NCI-H748 (cell line): Measurements from ENCODE around the gene NPTX1.
A peak's percentile ranks its signal among the peaks of the same experiment; 100 is the strongest.

ENCODE experiments used
- DNase-seq: peaks from one replicate; lab custom pipeline; 2025; ENCODE audit not compliant: unreplicated experiment; lab: John Stamatoyannopoulos, UW

The NPTX1 gene

DNA sequence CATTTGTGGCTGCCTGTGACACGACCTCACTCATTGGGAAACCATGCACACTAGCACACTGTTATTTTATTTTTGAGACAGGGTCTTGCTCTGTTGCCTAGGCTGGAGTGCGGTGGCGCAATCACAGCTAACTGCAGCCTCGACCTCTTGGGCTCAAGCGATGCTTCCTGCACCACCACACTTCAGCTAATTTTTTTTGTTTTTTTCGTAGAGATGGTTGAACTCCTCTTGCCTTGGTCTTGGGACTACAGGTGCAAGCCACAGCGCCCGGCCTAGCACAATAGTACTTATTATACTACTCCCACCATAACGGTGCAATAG lies 2.8 kb upstream of the NPTX1 start:
- DNase-seq: no peak

DNA sequence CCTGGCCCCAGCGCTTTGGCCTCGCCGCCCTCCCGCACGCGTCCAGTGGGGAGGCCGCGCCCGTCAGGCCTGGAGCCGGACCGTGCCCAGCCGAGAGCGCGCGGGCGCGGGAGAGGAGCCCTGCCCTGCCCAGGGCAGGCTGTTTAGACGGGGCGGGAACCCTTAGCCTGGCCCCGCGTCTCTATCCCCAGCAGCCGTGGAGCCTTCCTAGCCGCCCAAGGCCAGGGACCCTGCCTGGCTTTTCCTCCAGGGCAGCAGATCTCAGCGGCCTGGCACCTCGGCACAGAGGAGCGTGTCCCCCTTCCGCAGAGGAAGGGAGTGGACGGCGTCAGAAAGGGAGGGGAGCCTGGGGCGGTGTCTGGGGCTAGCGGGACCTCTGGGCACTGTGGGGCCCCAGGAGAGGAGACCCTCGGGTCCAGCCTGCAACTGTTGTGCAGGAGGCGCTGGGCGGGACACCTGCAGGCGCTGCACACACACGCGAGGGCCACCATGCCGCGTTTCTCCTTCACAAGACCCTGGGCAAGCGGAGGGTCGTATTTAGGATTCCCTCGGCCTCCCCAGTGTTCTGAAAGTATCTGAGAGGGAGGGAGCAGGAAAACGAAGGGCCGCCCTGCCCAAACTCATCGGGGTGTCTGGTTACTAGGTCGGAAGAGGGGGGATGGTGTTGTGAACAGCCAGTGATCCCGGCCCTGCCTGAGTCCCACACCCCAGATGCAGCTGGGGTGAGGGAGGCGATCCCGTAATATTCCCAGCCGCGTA lies 2.3 kb upstream of the NPTX1 start:
- no peak for DNase-seq

DNA sequence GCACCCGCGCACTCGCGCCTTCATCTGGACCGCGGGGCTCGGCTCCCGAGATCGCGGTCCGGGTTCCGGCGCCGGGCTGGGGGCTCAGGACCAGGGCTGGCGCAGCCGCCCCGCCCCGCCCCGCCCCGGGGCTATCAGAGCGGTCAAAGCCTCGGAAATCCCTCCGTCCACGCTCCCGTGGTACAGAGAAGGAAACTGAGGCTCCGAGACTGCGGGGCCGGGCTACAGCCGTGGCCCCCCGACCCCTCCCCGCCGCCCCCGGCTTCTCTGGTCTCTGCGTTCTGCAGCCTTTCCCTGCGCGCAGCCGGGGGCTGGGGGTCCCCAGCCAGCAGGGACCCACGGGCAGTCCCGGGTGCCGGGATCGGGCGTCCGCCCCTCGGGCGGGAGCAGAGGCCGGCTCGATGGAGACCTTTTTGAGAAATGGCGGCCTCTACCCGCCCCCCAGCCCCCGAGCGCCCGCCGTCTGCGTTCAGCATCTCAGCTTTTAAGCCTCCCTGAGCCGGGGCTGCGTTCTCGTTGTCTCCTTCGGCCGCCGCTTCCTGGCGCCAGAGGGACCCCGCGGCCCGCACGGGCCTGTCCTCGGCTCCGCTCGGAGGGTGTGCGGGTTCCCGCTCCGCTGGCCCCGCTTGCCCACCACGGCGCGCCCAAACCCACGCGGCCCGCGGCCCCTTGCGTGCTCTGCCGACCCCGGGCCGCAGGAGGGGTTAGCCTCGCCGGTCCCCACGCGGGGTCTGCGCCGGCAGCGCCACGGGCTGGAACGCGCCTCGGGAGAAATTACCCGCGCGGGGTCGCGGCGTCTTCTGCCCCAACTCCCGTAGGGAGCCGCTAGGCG lies 1.5 kb upstream of the NPTX1 start:
- peak; percentile 64 for DNase-seq

DNA sequence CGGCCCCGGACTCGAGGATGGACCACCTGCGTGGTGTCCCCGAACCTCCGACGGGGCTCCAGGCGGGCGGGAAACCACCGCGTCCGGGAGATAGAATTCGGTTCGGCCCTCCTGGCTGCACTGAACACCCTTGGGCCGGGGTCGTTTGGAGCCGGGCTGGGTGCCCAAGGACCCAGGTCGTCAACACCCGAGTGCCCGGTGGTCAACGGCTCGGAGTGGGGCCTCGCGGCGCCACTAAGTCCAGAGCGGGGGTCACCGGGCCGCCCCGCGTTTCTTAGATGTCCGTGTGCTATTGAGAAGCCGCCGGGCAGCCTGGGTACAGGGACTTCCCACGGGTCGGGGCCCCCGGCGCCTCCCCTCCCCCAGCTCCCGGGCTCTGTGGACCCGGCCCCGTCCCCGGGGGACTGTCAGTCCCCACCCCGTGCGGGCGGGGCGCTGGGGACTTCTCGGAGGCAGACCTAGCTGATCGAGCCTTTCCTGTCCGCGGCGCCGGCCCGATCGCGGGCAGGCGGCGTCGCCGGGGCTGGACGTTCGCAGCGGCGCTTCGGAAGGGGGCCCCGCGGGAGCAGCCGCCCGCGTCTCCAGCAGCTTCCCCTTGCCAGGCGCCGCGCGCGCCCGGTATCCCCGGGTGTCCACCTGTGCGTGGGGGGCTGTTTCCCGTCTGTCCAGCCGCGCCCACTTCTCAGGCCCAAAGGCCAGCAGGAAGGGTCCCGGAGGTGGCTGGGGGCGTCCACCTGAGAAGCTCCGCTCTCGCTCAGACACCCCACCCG lies 655 bp upstream of the NPTX1 start:
- peak; percentile 64 for DNase-seq

DNA sequence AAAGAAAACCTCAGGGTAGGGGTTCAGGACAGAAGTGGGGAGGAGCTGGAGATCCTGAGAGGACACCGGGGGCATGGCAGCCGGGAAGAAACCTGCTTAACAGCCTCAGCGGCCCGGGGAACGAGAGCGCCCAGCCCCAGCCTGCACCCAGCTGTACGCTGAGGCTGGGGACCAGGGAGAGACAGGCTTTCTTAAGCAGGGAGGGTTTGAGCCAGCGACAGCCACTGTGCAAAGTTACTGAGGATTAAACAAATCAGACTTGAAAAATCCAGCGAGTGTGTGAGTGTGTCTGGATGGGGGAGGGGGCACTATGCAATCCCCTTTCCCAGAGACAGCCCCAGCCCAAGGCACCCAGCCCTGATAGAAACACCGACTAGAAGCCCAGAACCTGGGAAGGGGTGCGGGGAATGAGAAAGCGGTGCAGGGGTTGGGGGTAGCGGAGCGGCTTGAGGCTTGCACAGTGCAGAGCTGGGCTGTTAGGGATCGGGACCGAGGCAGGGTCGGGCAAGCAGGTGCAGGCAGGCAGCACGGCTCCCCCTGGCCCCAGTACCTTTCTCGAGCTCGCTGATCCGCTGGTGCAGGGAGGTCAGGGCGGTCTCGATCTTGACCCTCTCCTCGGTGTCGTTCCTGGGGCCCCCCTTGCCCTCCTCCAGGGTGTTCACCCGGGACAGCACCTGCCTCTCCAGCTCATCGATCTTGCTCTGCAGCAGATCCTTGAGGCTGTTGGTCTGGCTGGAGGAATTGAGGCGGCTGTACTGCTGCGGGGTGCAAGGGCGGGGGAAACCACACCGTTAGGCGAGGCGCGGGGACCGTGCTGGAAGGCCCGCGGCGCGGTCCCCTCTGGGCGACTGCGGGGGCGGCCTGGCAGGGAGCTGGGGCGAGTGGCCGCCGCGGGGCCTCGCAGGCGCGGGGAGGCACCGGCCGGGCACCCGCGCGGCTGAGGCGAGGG lies 1.2 kb downstream of the NPTX1 start:
- peak; percentile 17 for DNase-seq

DNA sequence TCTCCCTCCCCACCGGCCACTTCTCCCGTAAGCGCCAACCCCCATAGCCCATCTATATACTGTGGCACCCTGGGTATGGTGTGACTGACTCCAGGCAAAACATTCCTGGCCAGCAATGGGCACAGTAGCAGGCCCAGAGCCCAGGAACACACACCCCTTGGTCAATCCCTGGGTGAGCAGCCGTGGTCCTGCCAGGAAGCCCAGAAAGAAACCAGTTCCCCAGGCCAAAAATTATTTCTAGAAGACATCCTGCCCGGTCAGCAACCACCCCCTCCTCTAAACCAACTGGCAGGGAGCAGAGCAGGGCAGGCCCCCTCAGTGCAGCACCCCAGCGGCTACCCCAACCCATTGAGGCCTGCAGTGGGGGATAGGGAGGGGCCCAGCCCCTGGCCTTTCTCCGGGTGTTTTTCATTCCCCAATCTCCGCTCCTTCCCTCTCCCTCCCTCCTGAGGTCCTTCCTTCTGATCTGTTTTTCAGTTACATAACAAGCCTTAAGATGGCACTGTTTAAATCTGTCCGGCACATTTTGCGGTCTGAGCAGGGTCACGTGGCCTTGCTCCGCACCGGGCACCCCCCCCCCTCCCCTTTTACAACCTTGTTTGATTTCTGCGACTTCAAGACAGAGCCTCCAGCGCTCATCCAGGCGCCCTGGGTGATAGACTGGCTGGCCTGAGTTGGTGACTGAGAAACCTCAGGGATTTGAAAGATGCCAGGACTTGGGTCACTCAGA lies 2.0 kb downstream of the NPTX1 start:
- DNase-seq: peak; percentile 15

DNA sequence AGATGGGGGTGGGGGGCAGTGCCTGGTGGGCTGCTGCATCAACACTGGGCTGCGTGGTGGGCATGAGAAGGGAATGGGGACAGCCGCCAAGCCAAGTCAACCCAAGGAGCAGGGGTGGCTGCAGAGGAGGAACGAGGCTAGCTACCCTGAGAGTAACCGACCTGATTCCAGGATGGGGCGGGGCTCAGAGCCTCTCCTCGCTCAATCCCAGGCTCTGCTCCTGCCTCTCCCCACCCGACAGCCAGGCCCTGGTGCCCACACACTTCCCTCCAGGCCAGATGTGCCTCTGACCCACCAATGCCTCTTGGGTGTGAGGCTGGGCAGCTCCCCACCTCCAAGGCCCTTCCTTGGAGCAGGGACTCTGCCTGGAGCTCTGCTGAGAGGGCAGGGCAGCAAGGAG lies 2.7 kb downstream of the NPTX1 start:
- DNase-seq: no peak

DNA sequence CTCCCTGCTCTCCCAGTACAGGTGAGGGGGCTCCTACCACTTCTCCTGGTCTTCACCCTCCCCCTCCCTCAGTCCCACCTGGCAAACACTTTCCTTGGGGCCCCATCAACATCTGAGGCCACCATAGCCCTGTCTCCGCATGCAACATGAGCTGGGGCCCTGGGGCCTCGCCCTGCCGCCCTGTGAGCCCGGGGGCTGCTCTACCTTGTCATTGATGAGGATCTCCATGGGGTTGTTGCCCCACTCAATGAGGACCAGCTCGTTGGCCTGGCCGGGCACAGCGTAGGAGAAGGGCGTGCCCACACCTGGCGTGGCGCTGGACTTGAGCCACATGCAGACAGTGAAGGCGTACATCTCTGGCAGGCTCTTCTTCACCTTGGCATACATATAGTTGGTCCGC lies 3.4 kb downstream of the NPTX1 start:
- DNase-seq: no peak

DNA sequence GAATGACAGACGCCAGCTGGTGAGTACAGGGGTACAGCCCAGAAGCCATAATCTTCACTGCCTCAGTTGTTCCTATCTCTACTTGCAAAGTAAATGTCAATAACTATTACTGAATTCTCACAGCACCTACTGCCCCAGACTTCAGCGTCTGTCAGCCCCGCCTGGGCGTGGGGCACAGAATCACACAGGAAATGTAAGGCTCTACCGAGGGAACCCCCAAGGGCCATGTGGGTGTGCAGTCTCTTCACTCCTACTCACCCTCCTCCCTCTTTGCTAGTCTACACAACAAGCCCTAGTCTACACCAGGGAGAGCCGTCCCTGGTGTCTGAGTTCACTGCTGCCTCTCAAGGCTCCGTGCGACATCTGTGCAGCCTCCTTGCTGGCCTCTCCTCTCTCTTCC lies 4.5 kb downstream of the NPTX1 start:
- no peak for DNase-seq

DNA sequence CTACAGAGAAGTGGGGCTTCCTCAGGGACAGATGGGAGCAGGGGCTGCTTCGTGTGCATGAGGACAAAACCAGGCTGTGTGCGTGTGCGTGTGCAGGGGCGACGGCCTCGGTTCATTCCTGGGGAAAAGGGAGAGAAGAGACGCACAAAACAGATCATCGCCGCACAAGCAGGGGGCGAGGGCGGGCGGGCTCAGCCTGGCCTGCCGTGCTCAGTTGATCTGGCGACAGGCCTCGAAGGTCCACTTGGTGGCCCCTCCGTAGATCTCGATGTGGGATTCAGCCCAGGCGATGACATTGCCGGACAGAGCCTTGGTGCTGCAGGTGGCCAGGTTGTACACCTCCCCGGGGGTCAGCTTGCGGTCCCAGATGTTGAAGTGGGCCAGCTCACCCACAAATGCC lies 5.8 kb downstream of the NPTX1 start:
- no peak for DNase-seq

DNA sequence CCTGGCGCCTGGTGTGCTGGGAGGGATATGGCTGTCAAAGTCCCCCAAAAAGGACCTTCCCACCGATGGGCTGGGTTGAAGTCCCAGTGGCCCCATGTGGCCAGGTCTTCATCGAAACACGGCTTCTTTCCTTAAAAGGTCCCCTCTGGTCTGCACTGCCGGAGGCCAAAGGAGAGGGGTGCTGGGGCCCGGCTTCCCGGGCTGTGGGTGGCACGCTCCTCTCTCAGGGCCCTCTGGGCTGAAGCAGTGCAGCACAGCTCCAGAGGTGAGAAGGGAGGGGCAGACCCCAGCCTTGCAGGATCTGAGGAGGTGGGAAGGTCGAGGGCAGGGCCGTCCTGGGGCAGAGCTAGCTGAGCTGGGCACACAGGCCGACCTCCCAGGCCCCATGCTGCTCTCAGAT lies 6.7 kb downstream of the NPTX1 start:
- no peak for DNase-seq

DNA sequence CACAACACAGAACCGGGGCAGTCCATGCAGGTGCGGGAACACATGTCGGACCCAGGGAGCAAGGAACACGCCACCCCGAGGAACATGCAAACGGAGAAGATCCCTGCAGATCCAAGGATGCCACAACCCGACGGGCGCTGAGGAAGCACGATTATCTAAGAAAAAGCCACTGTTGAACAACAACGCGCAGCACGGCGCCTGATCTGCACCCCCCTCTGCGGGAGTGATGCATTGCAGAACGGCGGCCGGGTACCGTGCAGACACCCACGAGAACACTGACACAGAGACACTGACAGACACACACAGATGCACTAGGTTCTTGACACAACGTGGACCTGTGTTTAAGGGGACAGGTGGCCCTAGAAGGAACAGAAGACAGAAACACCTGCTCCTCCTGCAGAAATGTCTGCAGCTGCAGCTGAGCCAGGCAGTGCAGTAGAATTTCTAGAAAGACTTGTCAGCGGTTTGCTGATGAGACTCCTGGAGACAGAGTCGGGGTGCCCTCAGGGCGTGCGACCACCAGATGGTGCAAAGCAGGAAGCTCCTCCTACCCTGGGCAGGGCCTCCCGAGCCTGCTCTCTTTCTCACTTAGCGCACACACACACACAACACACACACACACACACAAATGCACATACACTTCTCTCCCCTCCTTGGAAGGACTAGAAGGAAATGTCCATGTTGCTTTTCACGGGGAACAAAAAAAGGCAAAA lies 7.5 kb downstream of the NPTX1 start:
- no peak for DNase-seq

DNA sequence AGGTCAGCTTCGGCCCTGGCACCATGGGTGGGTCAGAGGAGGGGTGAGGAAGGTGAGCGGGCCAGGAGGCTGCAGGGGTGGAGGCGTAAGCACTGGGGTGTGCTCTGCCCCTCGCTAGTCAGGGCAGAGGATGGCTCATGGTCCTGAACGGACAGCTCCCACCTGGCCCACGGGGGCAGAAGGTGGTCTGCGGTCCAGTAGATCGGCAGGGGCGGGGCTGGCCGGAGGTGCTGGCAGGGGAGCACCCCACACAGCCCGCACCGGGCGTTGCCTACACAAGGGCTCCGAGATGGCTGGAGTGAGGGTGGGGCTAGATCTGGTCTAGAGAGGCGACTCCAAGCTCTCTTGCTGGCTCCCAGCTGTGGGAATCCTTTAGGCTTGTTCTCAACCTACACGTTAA lies 8.2 kb downstream of the NPTX1 start:
- no peak for DNase-seq

DNA sequence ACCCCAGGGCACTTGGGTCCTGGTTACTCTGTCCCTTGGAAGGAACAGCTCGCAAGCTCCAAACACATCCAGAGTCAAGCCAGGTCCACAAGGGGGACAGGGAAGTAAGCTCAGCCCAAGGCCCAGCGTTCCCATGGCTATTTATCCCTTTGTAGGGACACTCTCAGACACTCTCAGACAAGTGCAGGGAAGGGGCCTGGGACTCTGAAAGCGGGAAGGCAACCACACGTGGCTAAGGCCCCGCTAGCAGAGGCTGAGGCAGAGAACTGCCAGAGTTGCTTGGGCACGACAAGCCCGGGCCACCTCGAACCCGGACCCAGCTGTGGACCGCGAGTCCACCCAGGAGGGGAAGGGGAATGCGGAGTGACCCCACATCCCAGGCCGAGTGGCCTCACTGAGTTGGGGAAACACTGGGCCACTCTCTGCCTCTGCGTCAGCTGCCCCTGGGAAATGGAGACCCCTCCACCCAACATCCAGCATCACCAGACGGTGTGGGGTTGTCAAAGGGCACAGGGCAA lies 10.2 kb downstream of the NPTX1 start:
- DNase-seq: no peak

DNA sequence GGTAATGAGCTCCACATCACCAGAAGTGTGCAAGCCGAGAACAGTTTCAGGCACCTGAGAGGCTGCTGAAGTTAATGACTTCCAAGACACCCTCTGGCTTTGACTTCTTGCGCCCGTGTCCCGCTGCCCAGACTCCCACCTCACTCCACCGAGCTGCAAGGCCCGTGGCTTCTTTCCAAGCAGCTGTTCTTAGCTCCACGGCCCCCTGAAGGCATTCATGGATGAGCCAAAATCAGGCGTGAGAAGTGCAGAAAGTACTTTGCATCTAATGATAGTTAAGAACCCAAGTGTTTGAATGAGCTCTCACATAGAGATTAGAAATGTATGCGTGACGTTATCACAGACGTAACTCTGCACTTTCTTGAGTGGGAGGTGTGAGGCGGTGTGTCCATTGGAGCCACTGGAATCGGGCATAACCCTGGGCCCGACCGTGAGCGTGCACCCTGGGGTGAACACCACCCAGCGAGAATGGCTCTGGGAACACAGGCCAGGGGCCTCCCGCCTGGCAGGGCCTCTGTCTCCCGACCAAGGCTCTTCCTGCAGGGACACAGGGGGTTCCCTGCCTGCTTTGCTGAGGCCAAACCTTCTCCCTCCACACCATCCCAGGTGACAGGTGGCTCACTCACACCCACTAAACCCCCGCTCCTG lies 11.0 kb downstream of the NPTX1 start:
- DNase-seq: no peak

DNA sequence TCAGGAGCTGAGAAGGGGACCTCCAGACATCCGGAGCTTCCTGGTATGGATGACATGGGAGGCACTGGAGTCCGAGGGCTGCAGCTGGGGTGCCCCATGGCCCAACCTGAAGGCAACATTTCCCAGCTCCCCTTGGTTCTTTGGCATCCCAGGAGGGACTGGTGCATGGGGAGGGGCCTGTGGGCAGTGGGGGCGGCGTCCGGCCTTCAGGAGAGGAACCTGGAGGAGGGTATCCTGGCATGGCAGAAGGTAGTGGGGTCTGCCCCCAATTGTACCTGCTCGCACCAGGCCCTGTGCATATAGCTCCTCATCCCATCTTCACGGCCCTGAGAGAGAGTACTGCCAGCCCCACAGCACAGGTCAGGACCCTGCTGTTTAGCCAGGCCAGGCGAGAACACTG lies 11.9 kb downstream of the NPTX1 start:
- no peak for DNase-seq

DNA sequence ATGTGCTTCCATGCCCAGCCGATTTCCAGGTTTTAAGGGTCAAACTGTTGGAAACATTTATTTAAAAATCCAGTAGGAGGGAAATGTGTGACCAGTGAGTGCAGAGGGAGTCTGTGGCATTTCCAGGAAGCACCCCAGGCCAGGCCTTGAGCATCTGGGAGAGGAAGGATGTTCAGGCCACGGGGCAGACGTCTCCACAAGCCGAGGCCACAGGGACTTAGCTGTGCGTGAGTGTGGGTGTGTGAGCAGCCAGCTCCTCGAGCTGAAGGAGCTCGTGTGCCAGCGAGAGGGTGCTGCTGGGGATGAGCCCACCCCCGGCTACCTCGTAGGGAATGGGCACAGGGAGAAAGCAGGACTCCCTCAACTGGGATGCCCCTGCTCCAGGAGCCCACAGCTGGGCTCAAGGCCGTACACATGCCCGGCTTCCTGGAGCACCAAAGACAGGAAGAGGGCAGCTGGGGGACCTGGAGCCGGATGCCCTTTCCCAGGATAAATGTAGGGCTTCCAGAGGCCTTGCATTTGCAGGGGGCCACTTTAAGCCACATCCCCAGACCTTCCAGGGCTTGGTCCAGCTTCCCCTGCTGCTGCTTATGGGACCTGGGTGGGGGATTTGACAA lies 12.5 kb downstream of the NPTX1 start:
- DNase-seq: no peak

DNA sequence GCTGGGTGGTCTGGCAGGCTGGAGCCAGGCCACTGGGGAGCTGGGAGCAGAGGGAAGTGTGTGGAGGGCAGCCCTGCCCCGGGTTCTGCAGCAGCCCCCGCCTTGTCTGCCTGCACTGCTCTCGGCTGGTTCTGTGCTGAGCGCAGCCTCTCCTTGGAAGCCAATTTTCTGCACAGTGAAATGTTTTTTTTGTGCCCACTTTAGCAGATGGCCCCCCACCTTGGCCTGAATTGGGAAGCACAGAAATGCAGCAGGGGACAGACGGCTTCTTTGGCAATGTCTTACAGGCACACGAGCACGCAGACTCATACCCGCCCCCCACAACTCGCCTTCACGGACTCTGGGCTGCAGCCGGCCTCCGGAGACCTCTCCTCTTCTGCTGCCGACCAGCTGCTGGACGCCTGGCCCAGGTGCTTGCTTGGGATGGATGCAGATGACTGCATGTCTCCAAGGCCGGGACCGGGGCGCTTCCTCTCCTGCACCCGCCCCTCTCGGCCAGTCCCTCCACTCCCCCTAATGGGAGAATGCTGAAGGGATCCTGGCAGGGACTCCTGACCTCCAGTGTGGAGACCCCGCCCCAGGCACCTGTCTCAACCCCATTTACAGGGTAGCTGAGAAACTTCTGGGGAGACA lies 14.8 kb downstream of the NPTX1 start:
- no peak for DNase-seq
